Esophagus muscularis mucosa (tissue), 4 donors: ENCODE measurements around the gene ERBB2. TPM values are rescaled to one million over a fixed set of nuclear protein-coding genes. Genes with fewer than 3 reads are reported as not detected.

Experiments
- DNase-seq: peaks from one replicate; pipeline ENCODE4 v3.0.0-alpha.2; 2017; ENCODE audit errors: extremely low spot score
- H3K27ac ChIP-seq, 4 donors: fragments of 200-600 bp; sonication (generic); replicated peaks in 1 of 4; 1 replicate in 3 of 4; 2 replicates in 1 of 4; pipeline ENCODE4 v1.5.1; 2016 to 2019; ENCODE audit warnings: mild to moderate bottlenecking in 1 of 4
- H3K27me3 ChIP-seq, 4 donors: fragments of 200-600 bp; sonication (generic); one replicate each; pipeline versions ENCODE4 v1.5.1 to v1.6.0; 2016 to 2019
- H3K36me3 ChIP-seq, 4 donors: fragments of 200-600 bp; sonication (generic); one replicate each; pipeline ENCODE4 v1.5.1; 2016 to 2019
- H3K4me1 ChIP-seq, 4 donors: fragments of 200-600 bp; sonication (generic); one replicate each; pipeline ENCODE4 v1.5.1; 2016 to 2019
- H3K4me3 ChIP-seq, 4 donors: fragments of 200-600 bp; sonication (generic); 1 replicate in 2 of 4; 2 replicates in 2 of 4; pipeline ENCODE4 v1.5.1; 2016 to 2019; ENCODE audit warnings: mild to moderate bottlenecking in 4 of 4, moderate library complexity in 1 of 4
- H3K9me3 ChIP-seq, 4 donors: fragments of 200-600 bp; sonication (generic); 1 replicate in 3 of 4; 2 replicates in 1 of 4; pipeline ENCODE4 v1.5.1; 2016 to 2019
- CTCF ChIP-seq, 3 experiments: fragments of 200-600 bp in 2 of 3; fragments of 450-650 bp in 1 of 3; sonication (generic) in 2 of 3; IDR thresholded peaks; one replicate each; pipeline ENCODE4 v1.5.1; 2017 to 2019; ENCODE audit warnings: antibody characterized with exemption in 3 of 3, mild to moderate bottlenecking in 2 of 3, moderate library complexity in 1 of 3
- EP300 ChIP-seq: sonication (generic); formaldehyde crosslinking; IDR thresholded peaks from one replicate; pipeline ENCODE4 v1.6.1; 2017; ENCODE audit warnings: antibody characterized with exemption
- POLR2A ChIP-seq: fragments of 450-650 bp; IDR thresholded peaks from one replicate; pipeline ENCODE4 v1.6.1; 2017; ENCODE audit warnings: antibody characterized with exemption, moderate library complexity, mild to moderate bottlenecking, low read depth
- POLR2AphosphoS5 ChIP-seq, 2 donors: sonication (generic); formaldehyde crosslinking; IDR thresholded peaks; one replicate each; pipeline ENCODE4 v1.6.1; 2017; ENCODE audit warnings: antibody characterized with exemption in 2 of 2
- WGBS: methylation state at CpG from one replicate; pipeline ENCODE4 v1.1.5; 2018; 5-methylcytosine and 5-hydroxymethylcytosine counted together
- intact Hi-C: fragments of 100-400 bp; cut with DNase I; formaldehyde crosslinking; loops from one replicate; pipeline ENCODE4 v1.15.1; 2023
- total RNA-seq, 4 donors: library from RNA; depleted of rRNA; stranded (reverse); fragments of >200 nt; gene quantifications; one replicate each; pipeline versions ENCODE4 v1.1.0 to v1.2.1, GENCODE V29; 2016

ERBB2 gene
- total RNA-seq, 4 donors from 2014 or later, result 36.8 to 67.7 (median 57.7) TPM

DNA sequence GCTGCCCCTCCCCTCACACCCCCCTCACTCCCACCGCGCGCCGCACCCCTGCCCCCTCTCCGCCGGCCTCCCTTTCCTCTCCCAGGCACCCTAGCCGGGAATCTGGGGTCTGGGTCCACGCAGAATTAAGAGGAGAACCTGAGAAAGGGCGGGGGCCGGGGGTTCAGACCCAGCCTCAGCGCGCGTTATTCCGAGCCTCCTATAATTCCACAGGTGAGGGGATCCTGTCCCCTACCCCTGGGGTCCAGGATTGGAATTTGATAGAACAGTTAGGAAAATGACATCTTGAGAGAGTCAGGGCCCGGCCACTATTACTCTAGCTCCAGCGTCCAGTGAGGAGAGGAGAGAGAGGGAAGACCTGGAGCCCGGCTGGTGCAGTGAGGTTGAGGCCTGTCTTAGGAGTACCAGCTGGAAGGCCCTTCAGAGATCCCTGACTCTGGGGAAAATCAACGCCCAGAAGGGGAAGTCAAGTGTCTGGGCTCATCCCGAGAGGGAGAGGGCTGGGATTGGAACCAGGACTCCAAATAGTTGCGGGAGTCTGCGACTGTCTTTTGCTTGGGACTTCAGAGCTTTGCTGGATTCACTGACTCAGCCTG is 55.2 kb downstream of the ERBB2 start:
- Histone ChIP-seq H3K4me3 (peak overlapping the region; percentile 75 to 86 (median 82)), H3K4me1 (peaks cover 20 to 25% (median 24%) of the 10 kb centered on the region in 4 donors), H3K36me3 (no peaks in the 10 kb centered on the region), H3K9me3 (no peaks in the 10 kb centered on the region), H3K27ac (peak overlapping the region; percentile 89 to 97 (median 94)), H3K27me3 (peaks cover 0 to 17% (median 0%) of the 10 kb centered on the region in 4 donors)
- no peak for DNase-seq
- TF ChIP-seq POLR2A (no peak), CTCF (IDR thresholded peaks at IDR 0.05) (no peak), EP300 (no peak), POLR2AphosphoS5 (IDR thresholded peaks at IDR 0.05) (no peak)
- intact Hi-C loops, result loop anchor here (1.0 to 10.0 kb wide), 3 partner anchors 118 to 200 kb away; partner anchors contain the start of gene STARD3
- 33% methylated on average over 19 of the region's 21 CpGs for WGBS

DNA sequence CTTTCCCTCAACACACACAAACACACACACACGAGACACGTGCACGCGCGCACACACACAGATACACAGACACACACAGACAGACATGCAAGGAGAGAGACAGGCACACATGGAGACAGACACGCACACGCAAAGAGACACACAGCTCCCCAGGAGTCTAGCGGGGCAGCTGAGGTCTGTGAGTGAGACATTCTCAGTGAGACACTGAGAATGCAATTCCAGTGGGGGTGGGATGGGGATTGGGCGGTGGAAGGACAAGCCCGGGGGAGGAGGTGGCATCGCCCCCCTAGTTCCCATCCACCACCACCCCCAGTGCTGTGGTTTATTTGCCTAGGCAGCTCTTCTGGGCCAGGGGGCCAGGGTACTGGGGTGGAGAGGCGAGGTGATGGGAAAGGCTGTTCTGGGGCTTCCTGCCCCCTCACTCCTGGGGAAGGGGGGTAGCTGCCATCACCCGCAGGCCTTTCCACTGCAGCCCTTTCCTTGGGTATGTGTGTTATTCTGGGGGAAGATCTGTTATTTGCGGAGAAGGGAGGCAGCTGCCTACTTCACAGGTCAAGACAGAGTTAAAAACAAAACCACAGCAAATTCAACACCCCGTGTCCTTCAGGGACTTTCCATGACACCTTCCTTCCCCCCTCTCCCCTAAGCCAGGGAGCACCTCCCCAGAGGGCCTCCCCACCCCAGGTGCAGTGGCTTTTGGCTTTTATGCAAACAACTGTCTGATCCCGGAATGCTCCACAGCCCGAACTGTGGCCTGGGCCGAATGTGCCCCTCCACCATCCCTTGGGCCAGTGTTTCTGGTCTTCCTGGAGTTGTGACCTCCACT is 55.9 kb downstream of the ERBB2 start:
- TF ChIP-seq POLR2AphosphoS5 (IDR thresholded peaks at IDR 0.05) (no peak), POLR2A (no peak)
- Histone ChIP-seq H3K36me3 (no peaks in the 10 kb centered on the region), H3K27me3 (peaks cover 0 to 19% (median 0%) of the 10 kb centered on the region in 4 donors), H3K4me3 (no peak overlapping the region), H3K9me3 (no peaks in the 10 kb centered on the region), H3K27ac (peak overlapping the region; percentile 89 to 97 (median 94)), H3K4me1 (peaks cover 17 to 25% (median 22%) of the 10 kb centered on the region in 4 donors)
- WGBS, result 60% methylated on average over 16 of the region's 18 CpGs
- no peak for DNase-seq
- intact Hi-C loops, result loop anchor here (10.0 kb wide), 1 partner anchor 199 kb away; no protein-coding TSS in a partner anchor

GRCh38 chr17:39756380-39757079 is 56.7 kb downstream of the ERBB2 start:
- intact Hi-C loops, result loop anchor here (10.0 kb wide), 1 partner anchor 198 kb away; no protein-coding TSS in a partner anchor
- 77% methylated on average over 7 of the region's 7 CpGs for WGBS
- H3K27ac ChIP-seq, result no peak overlapping the region

DNA sequence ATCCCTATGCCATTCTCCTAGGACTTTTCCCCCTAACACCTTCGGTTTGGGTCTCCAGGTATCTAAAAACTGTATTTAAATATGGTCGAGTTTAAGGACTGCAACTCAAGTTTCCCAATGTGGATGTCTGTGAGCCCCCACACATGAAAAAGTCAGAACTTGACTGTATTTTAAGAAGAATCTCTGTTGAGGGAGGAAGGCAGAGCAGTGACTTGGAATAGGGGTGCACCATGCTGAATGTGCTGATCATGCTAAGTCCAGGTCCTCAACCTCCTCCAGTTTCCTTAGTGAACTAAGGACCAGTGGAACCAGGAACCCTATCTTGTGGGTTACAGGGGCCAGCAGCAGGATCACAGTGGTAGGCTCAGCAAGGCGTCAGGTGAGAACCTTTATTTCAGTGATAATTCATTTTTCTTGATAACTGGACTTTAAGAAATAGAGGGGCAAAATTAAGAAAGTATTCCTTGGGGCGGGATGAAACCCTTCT is 57.4 kb downstream of the ERBB2 start:
- TF ChIP-seq POLR2A (no peak), POLR2AphosphoS5 (IDR thresholded peaks at IDR 0.05) (no peak), CTCF (IDR thresholded peaks at IDR 0.05) (no peak), EP300 (no peak)
- peaks cover 14 to 25% (median 22%) of the 10 kb centered on the region in 4 donors for H3K4me1 ChIP-seq
- peaks cover 0 to 27% (median 4%) of the 10 kb centered on the region in 4 donors for H3K27me3 ChIP-seq
- no peak overlapping the region for H3K4me3 ChIP-seq
- H3K9me3 ChIP-seq, result no peaks in the 10 kb centered on the region
- intact Hi-C loops, result loop anchor here (10.0 kb wide), 1 partner anchor 198 kb away; no protein-coding TSS in a partner anchor
- no peaks in the 10 kb centered on the region for H3K36me3 ChIP-seq
- no peak overlapping the region for H3K27ac ChIP-seq
- WGBS, result 87% methylated on average over 4 of the region's 4 CpGs
- no peak for DNase-seq

More at GRCh38 chr17:39756380-39757079, 56.7 kb downstream of the ERBB2 start:
- peaks cover 14 to 25% (median 22%) of the 10 kb centered on the region in 4 donors for H3K4me1 ChIP-seq
- peaks cover 0 to 20% (median under 1%) of the 10 kb centered on the region in 4 donors for H3K27me3 ChIP-seq
- TF ChIP-seq POLR2AphosphoS5 (IDR thresholded peaks at IDR 0.05) (no peak), EP300 (no peak), CTCF (IDR thresholded peaks at IDR 0.05) (no peak), POLR2A (no peak)
- no peak overlapping the region for H3K4me3 ChIP-seq
- no peak for DNase-seq
- no peaks in the 10 kb centered on the region for H3K36me3 ChIP-seq
- no peaks in the 10 kb centered on the region for H3K9me3 ChIP-seq
